Measurements from ENCODE around the gene LYPD6B.

- TF ChIP-seq TAF1 (IDR thresholded peaks at IDR 0.05; ENCODE audit: borderline replicate concordance, low read depth, low read length) (no peak), POLR2AphosphoS5 (IDR thresholded peaks at IDR 0.05; ENCODE audit: low read depth, low read length) (no peak)
- TF ChIP-seq, protein P1, sequence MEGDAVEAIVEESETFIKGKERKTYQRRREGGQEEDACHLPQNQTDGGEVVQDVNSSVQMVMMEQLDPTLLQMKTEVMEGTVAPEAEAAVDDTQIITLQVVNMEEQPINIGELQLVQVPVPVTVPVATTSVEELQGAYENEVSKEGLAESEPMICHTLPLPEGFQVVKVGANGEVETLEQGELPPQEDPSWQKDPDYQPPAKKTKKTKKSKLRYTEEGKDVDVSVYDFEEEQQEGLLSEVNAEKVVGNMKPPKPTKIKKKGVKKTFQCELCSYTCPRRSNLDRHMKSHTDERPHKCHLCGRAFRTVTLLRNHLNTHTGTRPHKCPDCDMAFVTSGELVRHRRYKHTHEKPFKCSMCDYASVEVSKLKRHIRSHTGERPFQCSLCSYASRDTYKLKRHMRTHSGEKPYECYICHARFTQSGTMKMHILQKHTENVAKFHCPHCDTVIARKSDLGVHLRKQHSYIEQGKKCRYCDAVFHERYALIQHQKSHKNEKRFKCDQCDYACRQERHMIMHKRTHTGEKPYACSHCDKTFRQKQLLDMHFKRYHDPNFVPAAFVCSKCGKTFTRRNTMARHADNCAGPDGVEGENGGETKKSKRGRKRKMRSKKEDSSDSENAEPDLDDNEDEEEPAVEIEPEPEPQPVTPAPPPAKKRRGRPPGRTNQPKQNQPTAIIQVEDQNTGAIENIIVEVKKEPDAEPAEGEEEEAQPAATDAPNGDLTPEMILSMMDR (IDR thresholded peaks at IDR 0.05): no peak
These were observed 207.7 kb downstream of the LYPD6B start for GRCh38 chr2:149246186-149246585.

All from SK-N-SH (cell line).